NCI-H1092 (cell line): ENCODE results near the gene SYT14.
"Not testable (repeated sequence)": the region's sequence is repeated elsewhere in the genome, so short reads cannot be mapped to it uniquely, and the experiment has no call there.

Experiments
- DNase-seq: peaks from one replicate; lab custom pipeline; 2025; lab: John Stamatoyannopoulos, UW

SYT14 gene

GRCh38 chr1:210027994-210028393, 90.0 kb downstream of the SYT14 start:
- DNase-seq: no peak

GRCh38 chr1:210031473-210031872, 93.5 kb downstream of the SYT14 start:
- DNase-seq: no peak

GRCh38 chr1:210043058-210043457, 105.0 kb downstream of the SYT14 start:
- DNase-seq: no peak

- DNase-seq: no peak
Measured at GRCh38 chr1:210049616-210050015, 111.6 kb downstream of the SYT14 start.

- not testable (repeated sequence) for DNase-seq
Measured at GRCh38 chr1:210050491-210050890, 112.5 kb downstream of the SYT14 start.

- no peak for DNase-seq
Measured at GRCh38 chr1:210053126-210053525, 115.1 kb downstream of the SYT14 start.

GRCh38 chr1:210057593-210057992, 119.6 kb downstream of the SYT14 start:
- DNase-seq: no peak

GRCh38 chr1:210061992-210062391, 124.0 kb downstream of the SYT14 start:
- no peak for DNase-seq

GRCh38 chr1:210070531-210070930, 132.5 kb downstream of the SYT14 start:
- DNase-seq: no peak

- DNase-seq: no peak
Measured at GRCh38 chr1:210072129-210072528, 134.1 kb downstream of the SYT14 start.

GRCh38 chr1:210072896-210073504, 135.0 kb downstream of the SYT14 start:
- DNase-seq: no peak

- no peak for DNase-seq
Measured at GRCh38 chr1:210074904-210075303, 136.9 kb downstream of the SYT14 start.

GRCh38 chr1:210076620-210077019, 138.6 kb downstream of the SYT14 start:
- no peak for DNase-seq

- no peak for DNase-seq
Measured at GRCh38 chr1:210081494-210081893, 143.5 kb downstream of the SYT14 start.

GRCh38 chr1:210085359-210085758, 147.3 kb downstream of the SYT14 start:
- DNase-seq: no peak

- no peak for DNase-seq
Measured at GRCh38 chr1:210087058-210087457, 149.0 kb downstream of the SYT14 start.

- DNase-seq: no peak
Measured at GRCh38 chr1:210089855-210090254, 151.8 kb downstream of the SYT14 start.

GRCh38 chr1:210092366-210092765, 154.3 kb downstream of the SYT14 start:
- no peak for DNase-seq

GRCh38 chr1:210093461-210093860, 155.4 kb downstream of the SYT14 start:
- no peak for DNase-seq

- no peak for DNase-seq
Measured at GRCh38 chr1:210098356-210098755, 160.3 kb downstream of the SYT14 start.

GRCh38 chr1:210099921-210100320, 161.9 kb downstream of the SYT14 start:
- no peak for DNase-seq

- DNase-seq: no peak
Measured at GRCh38 chr1:210104103-210104502, 166.1 kb downstream of the SYT14 start.

GRCh38 chr1:210112906-210113305, 174.9 kb downstream of the SYT14 start:
- not testable (repeated sequence) for DNase-seq

GRCh38 chr1:210117198-210117597, 179.2 kb downstream of the SYT14 start:
- no peak for DNase-seq
